IMR-90 (cell line): ENCODE results near the gene AAGAB. TPM values are rescaled to one million over a fixed set of nuclear protein-coding genes. Genes with fewer than 3 reads are reported as not detected.

ENCODE experiments used
- ATAC-seq: fragments of 200-7000 bp; cut with Tn5 transposase; 2 replicates; pipeline ENCODE4 v1.9.1; 2020; ENCODE audit warnings: low read depth, mild to moderate bottlenecking, moderate library complexity
- BruUV-seq: library from RNA; stranded (reverse); fragments of 400-500 nt; replicated peaks from 2 replicates; lab custom pipeline; 2021; lab: Mats Ljungman, UMichigan
- CTCF ChIA-PET: fragments of 300-600 bp; formaldehyde crosslinking; extraction: SDS; loops from one replicate; lab custom pipeline; 2021; ENCODE audit warnings: antibody characterized with exemption; lab: Yijun Ruan, JAX
- POLR2A ChIA-PET: fragments of 300-600 bp; sonication (Branson Sonifier 250); formaldehyde crosslinking; loops from one replicate; lab custom pipeline; 2022; ENCODE audit warnings: antibody characterized with exemption; ENCODE audit not compliant: unreplicated experiment; lab: Charles Lee
- DNase-seq: peaks from one replicate; pipeline ENCODE4 v3.0.0; 2013
- H2AFZ ChIP-seq: replicated peaks from 2 replicates; pipeline ENCODE3; 2013; ENCODE audit warnings: low read length, mild to moderate bottlenecking; ENCODE audit not compliant: poor library complexity
- H2AK5ac ChIP-seq: 2 replicates; pipeline ENCODE4 v1.6.1; 2013; ENCODE audit warnings: low read depth, low read length, inconsistent platforms
- H2AK9ac ChIP-seq: replicated peaks from 2 replicates; pipeline ENCODE3; 2013; ENCODE audit warnings: mild to moderate bottlenecking, low read depth, low read length, moderate library complexity; ENCODE audit not compliant: poor library complexity
- H2BK120ac ChIP-seq: 2 replicates; pipeline ENCODE4 v1.6.1; 2013; ENCODE audit warnings: low read depth, low read length, inconsistent platforms
- H2BK15ac ChIP-seq: 3 replicates; pipeline ENCODE4 v1.6.1; 2013; ENCODE audit warnings: low read depth, low read length, inconsistent platforms
- H2BK20ac ChIP-seq: 2 replicates; pipeline ENCODE4 v1.6.1; 2013; ENCODE audit warnings: low read depth, mild to moderate bottlenecking, inconsistent platforms, low read length, moderate library complexity
- H2BK5ac ChIP-seq: 2 replicates; pipeline ENCODE4 v1.6.1; 2013; ENCODE audit warnings: mild to moderate bottlenecking, low read depth, low read length, inconsistent platforms; ENCODE audit not compliant: poor library complexity, severe bottlenecking
- H3K14ac ChIP-seq: replicated peaks from 2 replicates; pipeline ENCODE4 v1.6.1; 2013; ENCODE audit warnings: low read depth, low read length, inconsistent platforms
- H3K18ac ChIP-seq: 2 replicates; pipeline ENCODE4 v1.6.1; 2013; ENCODE audit warnings: low read depth, low read length, control low read depth
- H3K23ac ChIP-seq: 2 replicates; pipeline ENCODE4 v1.6.1; 2013; ENCODE audit warnings: low read depth, low read length, inconsistent platforms
- H3K27ac ChIP-seq: 2 replicates; pipeline ENCODE4 v1.5.1; 2013; ENCODE audit warnings: mild to moderate bottlenecking, control low read depth, low read length; ENCODE audit not compliant: insufficient read depth
- H3K27me3 ChIP-seq: 2 replicates; pipeline ENCODE4 v1.6.1; 2013; ENCODE audit warnings: low read length; ENCODE audit not compliant: control insufficient read depth, insufficient read depth
- H3K36me3 ChIP-seq: 2 replicates; pipeline ENCODE4 v1.6.1; 2013; ENCODE audit warnings: low read length, mixed read lengths; ENCODE audit not compliant: control insufficient read depth, insufficient read depth
- H3K4ac ChIP-seq: 2 replicates; pipeline ENCODE4 v1.6.1; 2013; ENCODE audit warnings: low read depth, low read length, inconsistent platforms
- H3K4me1 ChIP-seq: 2 replicates; pipeline ENCODE4 v1.6.1; 2013; ENCODE audit warnings: low read length, mixed read lengths; ENCODE audit not compliant: control insufficient read depth, insufficient read depth
- H3K4me2 ChIP-seq: 2 replicates; pipeline ENCODE4 v1.6.1; 2013; ENCODE audit warnings: low read depth, mild to moderate bottlenecking, control low read depth, low read length, moderate library complexity
- H3K4me3 ChIP-seq: 2 replicates; pipeline ENCODE4 v1.5.1; 2013; ENCODE audit warnings: low read depth, mild to moderate bottlenecking, control low read depth, low read length, moderate library complexity; ENCODE audit not compliant: insufficient read depth
- H3K56ac ChIP-seq: 2 replicates; pipeline ENCODE4 v1.6.1; 2013; ENCODE audit warnings: low read length, inconsistent platforms; ENCODE audit not compliant: insufficient read depth; ENCODE audit errors: extremely low read depth
- H3K79me1 ChIP-seq, 2 experiments: 2 replicates each; pipeline ENCODE4 v1.6.1; 2013; ENCODE audit warnings: low read length in 2 of 2, inconsistent platforms in 1 of 2, low read depth in 1 of 2
- H3K9ac ChIP-seq: 2 replicates; pipeline ENCODE4 v1.6.1; 2013; ENCODE audit warnings: low read depth, low read length, control low read depth
- H3K9me1 ChIP-seq: 2 replicates; pipeline ENCODE4 v1.6.1; 2013; ENCODE audit warnings: low read length, inconsistent platforms; ENCODE audit not compliant: insufficient read depth
- H3K9me3 ChIP-seq: 2 replicates; pipeline ENCODE4 v1.6.1; 2013; ENCODE audit warnings: low read length; ENCODE audit not compliant: control insufficient read depth, insufficient read depth
- H4K20me1 ChIP-seq: 2 replicates; pipeline ENCODE4 v1.6.1; 2013; ENCODE audit warnings: low read length, inconsistent platforms; ENCODE audit not compliant: insufficient read depth
- H4K5ac ChIP-seq: 2 replicates; pipeline ENCODE4 v1.6.1; 2013; ENCODE audit warnings: mild to moderate bottlenecking, low read depth, low read length, control low read depth
- H4K8ac ChIP-seq, 2 experiments: 2 replicates each; pipeline ENCODE4 v1.6.1; 2013; ENCODE audit warnings: low read depth in 2 of 2, low read length in 2 of 2, control low read depth in 1 of 2, inconsistent platforms in 1 of 2
- H4K91ac ChIP-seq: 2 replicates; pipeline ENCODE4 v1.6.1; 2013; ENCODE audit warnings: low read depth, low read length, inconsistent platforms; ENCODE audit not compliant: insufficient read depth
- CHD1 ChIP-seq: IDR thresholded peaks from 2 replicates; pipeline ENCODE4 v1.6.1; 2012; ENCODE audit warnings: low read depth, low read length, improper control_type of control experiment
- ELK1 ChIP-seq: fragments of 150-350 bp; IDR thresholded peaks from 2 replicates; pipeline ENCODE4 v1.6.1; 2016; ENCODE audit warnings: low read depth, mild to moderate bottlenecking, low read length, moderate library complexity, borderline replicate concordance
- MAFK ChIP-seq: IDR thresholded peaks from 2 replicates; pipeline ENCODE4 v1.6.1; 2012; ENCODE audit warnings: low read depth, low read length, improper control_type of control experiment
- MXI1 ChIP-seq: IDR thresholded peaks from 2 replicates; pipeline ENCODE4 v1.6.1; 2012; ENCODE audit warnings: low read depth, mild to moderate bottlenecking, low read length, moderate library complexity, borderline replicate concordance
- POLR2A ChIP-seq: IDR thresholded peaks from 2 replicates; pipeline ENCODE4 v1.6.1; 2012; ENCODE audit warnings: mild to moderate bottlenecking, low read depth, low read length
- RAD21 ChIP-seq: IDR thresholded peaks from 2 replicates; pipeline ENCODE4 v1.6.1; 2012; ENCODE audit warnings: low read length, improper control_type of control experiment
- RCOR1 ChIP-seq: IDR thresholded peaks from 2 replicates; pipeline ENCODE4 v1.6.1; 2012; ENCODE audit warnings: mild to moderate bottlenecking, low read length, improper control_type of control experiment; ENCODE audit not compliant: insufficient replicate concordance
- SMC3 ChIP-seq: fragments of 150-350 bp; IDR thresholded peaks from 2 replicates; pipeline ENCODE4 v1.6.1; 2016; ENCODE audit warnings: low read depth, mild to moderate bottlenecking, antibody characterized with exemption, low read length, moderate library complexity
- USF2 ChIP-seq: fragments of 150-350 bp; IDR thresholded peaks from 2 replicates; pipeline ENCODE4 v1.6.1; 2017; ENCODE audit warnings: mild to moderate bottlenecking, antibody characterized with exemption, low read length, low read depth
- WGBS, 2 experiments: methylation state at CpG; one replicate each; pipeline versions ENCODE4 v1.1.5 to v1.1.7; 2013; ENCODE audit warnings: missing lambda C conversion rate in 2 of 2; ENCODE audit not compliant: insufficient read length in 1 of 2; ENCODE audit errors: extremely low coverage in 2 of 2; 5-methylcytosine and 5-hydroxymethylcytosine counted together
- dilution Hi-C: fragments of 300-500 bp; cut with HindIII; formaldehyde crosslinking; loops from one replicate; pipeline ENCODE4 v1.14.3; 2018; ENCODE audit warnings: low sequenced_read_pairs; ENCODE audit not compliant: unreplicated experiment
- in situ Hi-C: fragments of 300-500 bp; cut with MboI; formaldehyde crosslinking; loops from 3 replicates; pipeline ENCODE4 v1.14.3; 2019; ENCODE audit warnings: low sequenced_read_pairs, inconsistent platforms, mixed read lengths
- intact Hi-C: fragments of 100-400 bp; cut with micrococcal nuclease; formaldehyde crosslinking; loops from 2 replicates; pipeline ENCODE4 v1.10.0; 2022
- polyA plus RNA-seq, 3 experiments: library from polyadenylated mRNA; depleted of rRNA; stranded (reverse); fragments of >200 nt; gene quantifications; 2 replicates each; pipeline ENCODE4 v1.2.3, GENCODE V29; 2012; ENCODE audit warnings: low replicate concordance in 1 of 3
- total RNA-seq: library from RNA; depleted of rRNA; stranded (reverse); fragments of >200 nt; gene quantifications from 2 replicates; pipeline ENCODE4 v1.2.3, GENCODE V29; 2012

AAGAB gene
- total and polyA plus RNA-seq, 2 of the 4 experiments (the other 2 are of a cell fraction): 26.1 to 69.7 TPM

GRCh38 chr15:67161881-67162280, 92.6 kb downstream of the AAGAB start:
- peak overlapping the region; percentile 28; the same call in 1 of the 2 replicates for H4K91ac ChIP-seq

More at GRCh38 chr15:67161881-67162280, 92.6 kb downstream of the AAGAB start:
- H3K23ac ChIP-seq: peak overlapping the region; percentile 44; the same call in 1 of the 2 replicates
- peak overlapping the region; percentile 18; the same call in 1 of the 3 replicates for H2BK15ac ChIP-seq
- peak overlapping the region; percentile 6; the same call in 1 of the 2 replicates for H3K18ac ChIP-seq
- peak overlapping the region; percentile 77; the same call in 1 of the 2 replicates for H3K14ac ChIP-seq
- H3K4me1 ChIP-seq: peaks cover 51% of the 10 kb centered on the region
- in situ Hi-C loops: no loop called here
- no peak overlapping the region for H4K5ac ChIP-seq
- intact Hi-C loops: no loop called here
- H3K27ac ChIP-seq: peak overlapping the region; percentile 32; the same call in 1 of the 2 replicates
- H3K27me3 ChIP-seq: no peaks in the 10 kb centered on the region
- H3K9me1 ChIP-seq: peaks cover 58% of the 10 kb centered on the region
- dilution Hi-C loops: no loop called here
- H3K9me3 ChIP-seq: no peaks in the 10 kb centered on the region
- CTCF ChIA-PET: interaction anchor here (0.6 kb wide), 1 partner anchor 215 kb away, joined by 3 read pairs; no protein-coding TSS in a partner anchor
- H3K4me3 ChIP-seq: no peak overlapping the region
- H3K56ac ChIP-seq: no peak overlapping the region
- peak overlapping the region; percentile 66 for H3K4ac ChIP-seq
- ATAC-seq (no peak), DNase-seq (no peak)
- H4K8ac ChIP-seq: peak overlapping the region; percentile 10 to 34; a peak in 1 of 4 replicates
- TF ChIP-seq SMC3 (no peak), MXI1 (no peak), CHD1 (no peak), RCOR1 (no peak), MAFK (no peak), ELK1 (no peak), RAD21 (no peak), USF2 (no peak), POLR2A (no peak)
- POLR2A ChIA-PET: interaction anchor here (0.6 to 1.3 kb wide), 2 partner anchors 11 to 45 kb away, joined by 3 to 6 read pairs; no protein-coding TSS in a partner anchor
- peak overlapping the region; percentile 20 for H2AK9ac ChIP-seq
- no TSS peak for BruUV-seq
- H3K4me2 ChIP-seq: no peak overlapping the region
- peaks cover 41% of the 10 kb centered on the region for H4K20me1 ChIP-seq
- H3K36me3 ChIP-seq: peaks cover 53% of the 10 kb centered on the region
- H2BK5ac ChIP-seq: peak overlapping the region; percentile 45
- no CpG with 5 or more reads among the region's 4 CpGs for WGBS, 2 experiments
- no peak overlapping the region for H3K9ac ChIP-seq
- H2AFZ ChIP-seq: peak overlapping the region; percentile 39
- H2BK120ac ChIP-seq: 0 out of 2 replicates have a peak overlapping the region, but pooled peaks have one; percentile 36
- no peak overlapping the region for H2BK20ac ChIP-seq
- peak overlapping the region; percentile 77 for H2AK5ac ChIP-seq
- H3K79me1 ChIP-seq: peaks cover 37 to 91% of the 10 kb centered on the region in 2 experiments
